HG02763 (cell line): ENCODE results near the gene FAAH2.
"Not testable (repeated sequence)": the region's sequence is repeated elsewhere in the genome, so short reads cannot be mapped to it uniquely, and the experiment has no call there.

Experiments
- ATAC-seq: cut with Tn5 transposase; IDR thresholded peaks from one replicate; pipeline ENCODE4 v1.9.1; 2021; ENCODE audit warnings: mild to moderate bottlenecking, moderate library complexity; ENCODE audit not compliant: unreplicated experiment

Gene FAAH2

GRCh38 chrX:57286507-57287251 is at the start of gene FAAH2:
FAAH2 (plus strand) TSS chrX:57286706; CDS start chrX:57286826, 120 bp downstream.
- ATAC-seq = peak; percentile 81

- no peak for ATAC-seq
Observed at GRCh38 chrX:57241967-57242366, 44.5 kb upstream of the FAAH2 start.

- no peak for ATAC-seq
Observed at GRCh38 chrX:57251965-57252364, 34.5 kb upstream of the FAAH2 start.

- no peak for ATAC-seq
Observed at GRCh38 chrX:57265126-57265525, 21.4 kb upstream of the FAAH2 start.

GRCh38 chrX:57266275-57266674 is 20.2 kb upstream of the FAAH2 start:
- no peak for ATAC-seq

- ATAC-seq = no peak
Observed at GRCh38 chrX:57266871-57267270, 19.6 kb upstream of the FAAH2 start.

GRCh38 chrX:57267308-57267707 is 19.2 kb upstream of the FAAH2 start:
- no peak for ATAC-seq

- ATAC-seq = no peak
Observed at GRCh38 chrX:57270980-57271379, 15.5 kb upstream of the FAAH2 start.

- ATAC-seq = no peak
Observed at GRCh38 chrX:57282568-57282967, 3.9 kb upstream of the FAAH2 start.

GRCh38 chrX:57285001-57285400 is 1.5 kb upstream of the FAAH2 start:
- ATAC-seq = no peak

GRCh38 chrX:57289089-57289488 is 2.6 kb downstream of the FAAH2 start:
- no peak for ATAC-seq

GRCh38 chrX:57294961-57295360 is 8.5 kb downstream of the FAAH2 start:
- no peak for ATAC-seq

- ATAC-seq = not testable (repeated sequence)
Observed at GRCh38 chrX:57295679-57296078, 9.2 kb downstream of the FAAH2 start.

- no peak for ATAC-seq
Observed at GRCh38 chrX:57313583-57314215, 27.2 kb downstream of the FAAH2 start.

- no peak for ATAC-seq
Observed at GRCh38 chrX:57329008-57329407, 42.5 kb downstream of the FAAH2 start.

GRCh38 chrX:57335790-57336189 is 49.3 kb downstream of the FAAH2 start:
- not testable (repeated sequence) for ATAC-seq

- no peak for ATAC-seq
Observed at GRCh38 chrX:57353472-57354132, 67.1 kb downstream of the FAAH2 start.

- no peak for ATAC-seq
Observed at GRCh38 chrX:57364145-57364544, 77.6 kb downstream of the FAAH2 start.

GRCh38 chrX:57366430-57366829 is 79.9 kb downstream of the FAAH2 start:
- no peak for ATAC-seq

- ATAC-seq = no peak
Observed at GRCh38 chrX:57367649-57368048, 81.1 kb downstream of the FAAH2 start.

- ATAC-seq = no peak
Observed at GRCh38 chrX:57368158-57368557, 81.7 kb downstream of the FAAH2 start.

GRCh38 chrX:57379296-57379695 is 92.8 kb downstream of the FAAH2 start:
- ATAC-seq = no peak
